Type B pancreatic cell (in vitro differentiated cells): ENCODE results near the gene KIF25. TPM values are rescaled to one million over a fixed set of nuclear protein-coding genes. Genes with fewer than 3 reads are reported as not detected.

ENCODE experiments used
- DNase-seq: peaks from one replicate; pipeline ENCODE4 v3.0.0; 2021; ENCODE audit warnings: mixed read lengths; ENCODE audit not compliant: unreplicated experiment; ENCODE audit errors: extremely low spot score
- H3K27ac Mint-ChIP-seq: 2 replicates; pipeline ENCODE4 v1.8.0; 2021; ENCODE audit warnings: mild to moderate bottlenecking, mixed read lengths
- H3K27me3 Mint-ChIP-seq: 2 replicates; pipeline ENCODE4 v1.8.0; 2021; ENCODE audit warnings: mixed read lengths
- H3K36me3 Mint-ChIP-seq: 2 replicates; pipeline ENCODE4 v1.8.0; 2021; ENCODE audit warnings: mixed read lengths
- H3K4me1 Mint-ChIP-seq: one replicate; pipeline ENCODE4 v1.8.0; 2021; ENCODE audit warnings: mixed read lengths; ENCODE audit not compliant: unreplicated experiment
- H3K4me3 Mint-ChIP-seq: 2 replicates; pipeline ENCODE4 v1.8.0; 2021; ENCODE audit warnings: mild to moderate bottlenecking, mixed read lengths
- H3K9me3 Mint-ChIP-seq: 2 replicates; pipeline ENCODE4 v1.8.0; 2021; ENCODE audit warnings: mixed read lengths
- total RNA-seq: library from RNA; stranded (reverse); gene quantifications from 2 replicates; pipeline ENCODE4 v1.2.1, GENCODE V29; 2021; ENCODE audit warnings: low replicate concordance
- TF ChIP-seq, protein P1 (sequence below): fragments of 200-600 bp; sonication (generic); conservative IDR thresholded peaks from 2 replicates; pipeline ENCODE4 v1.5.0; 2021; ENCODE audit warnings: antibody characterized with exemption, mild to moderate bottlenecking

The KIF25 gene
- total RNA-seq, 1 donor from 2014 or later: not detected

DNA sequence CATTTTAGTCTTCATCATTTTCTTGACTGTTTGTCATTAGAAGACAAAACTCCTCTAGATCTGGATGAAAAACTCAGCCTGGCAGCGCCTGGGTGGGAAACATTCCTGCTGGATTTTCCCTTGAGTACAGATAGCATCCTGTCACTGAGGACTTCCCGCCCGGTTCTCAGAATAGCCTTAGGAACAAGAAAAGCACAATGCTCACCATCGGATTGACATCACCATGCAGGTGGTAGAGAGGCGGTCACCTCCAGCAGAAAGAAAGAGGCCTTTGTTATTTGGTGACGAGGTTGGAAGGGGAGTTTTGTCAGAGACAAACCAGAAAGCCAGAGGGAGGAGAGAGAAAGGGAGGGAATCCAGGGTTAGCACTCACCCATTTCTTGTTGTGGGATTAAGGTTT is 39.8 kb downstream of the KIF25 start:
- H3K9me3 Mint-ChIP-seq: peaks cover 11% of the 10 kb centered on the region
- H3K4me3 Mint-ChIP-seq: no peak overlapping the region

DNA sequence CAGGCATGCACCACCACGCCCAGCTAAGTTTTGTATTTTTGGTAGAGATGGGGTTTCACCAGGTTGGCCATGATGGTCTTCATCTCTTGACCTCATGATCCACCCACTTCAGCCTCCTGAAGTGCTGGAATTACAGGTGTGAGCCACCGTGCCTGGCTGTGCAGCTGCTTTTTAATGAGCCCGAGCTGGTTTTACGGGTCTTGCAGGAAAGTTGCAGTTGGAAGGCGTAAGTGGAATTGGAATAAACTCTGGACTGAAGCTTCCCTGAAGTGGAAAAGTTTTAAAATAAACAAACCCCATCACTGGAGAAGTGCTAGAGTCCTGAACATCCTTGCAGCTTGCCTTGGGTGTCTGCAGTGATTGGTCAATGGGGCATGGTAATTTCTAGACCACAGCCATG is 40.4 kb downstream of the KIF25 start:
- Mint-ChIP-seq H3K36me3 (no peaks in the 10 kb centered on the region), H3K9me3 (peaks cover 11% of the 10 kb centered on the region), H3K4me1 (peaks cover 13% of the 10 kb centered on the region), H3K4me3 (no peak overlapping the region), H3K27me3 (peaks cover 9% of the 10 kb centered on the region), H3K27ac (no peak overlapping the region)
- TF ChIP-seq, protein P1, sequence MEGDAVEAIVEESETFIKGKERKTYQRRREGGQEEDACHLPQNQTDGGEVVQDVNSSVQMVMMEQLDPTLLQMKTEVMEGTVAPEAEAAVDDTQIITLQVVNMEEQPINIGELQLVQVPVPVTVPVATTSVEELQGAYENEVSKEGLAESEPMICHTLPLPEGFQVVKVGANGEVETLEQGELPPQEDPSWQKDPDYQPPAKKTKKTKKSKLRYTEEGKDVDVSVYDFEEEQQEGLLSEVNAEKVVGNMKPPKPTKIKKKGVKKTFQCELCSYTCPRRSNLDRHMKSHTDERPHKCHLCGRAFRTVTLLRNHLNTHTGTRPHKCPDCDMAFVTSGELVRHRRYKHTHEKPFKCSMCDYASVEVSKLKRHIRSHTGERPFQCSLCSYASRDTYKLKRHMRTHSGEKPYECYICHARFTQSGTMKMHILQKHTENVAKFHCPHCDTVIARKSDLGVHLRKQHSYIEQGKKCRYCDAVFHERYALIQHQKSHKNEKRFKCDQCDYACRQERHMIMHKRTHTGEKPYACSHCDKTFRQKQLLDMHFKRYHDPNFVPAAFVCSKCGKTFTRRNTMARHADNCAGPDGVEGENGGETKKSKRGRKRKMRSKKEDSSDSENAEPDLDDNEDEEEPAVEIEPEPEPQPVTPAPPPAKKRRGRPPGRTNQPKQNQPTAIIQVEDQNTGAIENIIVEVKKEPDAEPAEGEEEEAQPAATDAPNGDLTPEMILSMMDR: no peak
- DNase-seq: no peak

More for the DNA sequence above, 39.8 kb downstream of the KIF25 start:
- no peak for DNase-seq
- TF ChIP-seq, protein P1: no peak
- no peak overlapping the region for H3K27ac Mint-ChIP-seq
- H3K4me1 Mint-ChIP-seq: peaks cover 16% of the 10 kb centered on the region
- peaks cover 9% of the 10 kb centered on the region for H3K27me3 Mint-ChIP-seq
- no peaks in the 10 kb centered on the region for H3K36me3 Mint-ChIP-seq

DNA sequence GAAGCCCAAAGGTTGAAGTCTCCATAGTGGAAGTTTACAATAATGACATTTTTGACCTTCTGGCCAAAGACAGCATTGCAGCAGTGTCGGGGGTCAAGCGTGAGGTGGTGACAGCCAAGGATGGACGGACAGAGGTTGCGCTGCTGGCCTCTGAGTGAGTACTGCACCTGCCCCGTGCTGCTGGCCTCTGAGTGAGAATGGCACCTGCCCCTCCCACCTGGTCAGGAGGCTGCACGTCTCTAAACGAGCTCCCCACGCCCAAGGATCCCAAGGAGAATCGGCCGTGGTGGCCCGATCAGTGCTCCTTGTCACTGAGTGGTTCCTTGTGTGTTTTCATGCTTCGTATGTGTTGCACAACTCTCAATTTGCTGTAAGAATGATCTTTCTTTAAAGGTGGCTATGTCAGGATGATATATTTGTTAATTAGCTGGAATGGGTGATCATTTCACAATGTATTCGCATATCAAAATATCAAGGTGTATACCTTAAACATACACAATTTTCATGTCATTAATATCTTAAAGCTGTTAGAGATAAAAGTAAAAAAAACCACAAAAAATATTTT is 41.2 kb downstream of the KIF25 start:
- H3K9me3 Mint-ChIP-seq: peaks cover 7% of the 10 kb centered on the region
- TF ChIP-seq, protein P1: no peak
- no peaks in the 10 kb centered on the region for H3K36me3 Mint-ChIP-seq
- H3K4me1 Mint-ChIP-seq: peaks cover 13% of the 10 kb centered on the region
- H3K27ac Mint-ChIP-seq: no peak overlapping the region
- peaks cover 9% of the 10 kb centered on the region for H3K27me3 Mint-ChIP-seq
- DNase-seq: no peak
- H3K4me3 Mint-ChIP-seq: no peak overlapping the region

- H3K4me3 Mint-ChIP-seq: no peak overlapping the region
- no peak for DNase-seq
- H3K36me3 Mint-ChIP-seq: no peaks in the 10 kb centered on the region
- H3K27ac Mint-ChIP-seq: no peak overlapping the region
- H3K9me3 Mint-ChIP-seq: peaks cover 4% of the 10 kb centered on the region
- peaks cover 13% of the 10 kb centered on the region for H3K4me1 Mint-ChIP-seq
- TF ChIP-seq, protein P1: no peak
- H3K27me3 Mint-ChIP-seq: peaks cover 9% of the 10 kb centered on the region
These were observed 41.8 kb downstream of the KIF25 start for GRCh38 chr6:168039301-168039700.

- no peak for DNase-seq
- no peak overlapping the region for H3K27ac Mint-ChIP-seq
- H3K9me3 Mint-ChIP-seq: peaks cover 4% of the 10 kb centered on the region
- peaks cover 9% of the 10 kb centered on the region for H3K27me3 Mint-ChIP-seq
- H3K4me3 Mint-ChIP-seq: no peak overlapping the region
- H3K36me3 Mint-ChIP-seq: no peaks in the 10 kb centered on the region
- TF ChIP-seq, protein P1: no peak
- peaks cover 13% of the 10 kb centered on the region for H3K4me1 Mint-ChIP-seq
These were observed 42.4 kb downstream of the KIF25 start for GRCh38 chr6:168039849-168040248.
